GM23338 (cell line): ENCODE measurements around the gene ZNF385B. TPM values are rescaled to one million over a fixed set of nuclear protein-coding genes. Genes with fewer than 3 reads are reported as not detected.
"Not testable (repeated sequence)": the region's sequence is repeated elsewhere in the genome, so short reads cannot be mapped to it uniquely, and the experiment has no call there.

ENCODE experiments used
- ATAC-seq: fragments of 200-7000 bp; cut with Tn5 transposase; 3 replicates; pipeline ENCODE4 v1.9.1; 2020
- DNase-seq: peaks from one replicate; pipeline ENCODE4 v3.0.0-alpha.2; 2015; ENCODE audit warnings: low spot score
- H2AFZ ChIP-seq: fragments of 200-600 bp; sonication (generic); 2 replicates; pipeline ENCODE4 v1.8.0; 2016; ENCODE audit warnings: antibody characterized with exemption, mild to moderate bottlenecking, moderate library complexity
- H3F3A ChIP-seq: fragments of 200-600 bp; sonication (generic); replicated peaks from 2 replicates; pipeline ENCODE4 v1.8.0; 2017; ENCODE audit warnings: antibody characterized with exemption, mixed run types, low read depth
- H3K27ac ChIP-seq: fragments of 200-600 bp; sonication (generic); 2 replicates; pipeline ENCODE4 v1.6.1; 2016; ENCODE audit warnings: low read depth
- H3K27me3 ChIP-seq: fragments of 200-600 bp; sonication (generic); 2 replicates; pipeline ENCODE4 v1.8.0; 2016; ENCODE audit warnings: mild to moderate bottlenecking, mixed run types, moderate library complexity; ENCODE audit not compliant: insufficient read depth
- H3K36me3 ChIP-seq: fragments of 200-600 bp; sonication (generic); 2 replicates; pipeline ENCODE4 v1.8.0; 2016; ENCODE audit warnings: mild to moderate bottlenecking; ENCODE audit not compliant: insufficient read depth
- H3K4me1 ChIP-seq: fragments of 200-600 bp; sonication (generic); 2 replicates; pipeline ENCODE4 v1.8.0; 2016; ENCODE audit warnings: mild to moderate bottlenecking, moderate library complexity; ENCODE audit not compliant: insufficient read depth
- H3K4me2 ChIP-seq: fragments of 200-600 bp; sonication (generic); 2 replicates; pipeline ENCODE4 v1.7.1; 2017; ENCODE audit warnings: mixed run types
- H3K4me3 ChIP-seq: fragments of 200-600 bp; sonication (generic); 2 replicates; pipeline ENCODE4 v1.6.1; 2016; ENCODE audit warnings: mixed run types
- H3K79me2 ChIP-seq: fragments of 200-600 bp; sonication (generic); replicated peaks from 2 replicates; pipeline ENCODE4 v1.8.0; 2017; ENCODE audit warnings: mild to moderate bottlenecking; ENCODE audit not compliant: insufficient read depth
- H3K9me2 ChIP-seq: fragments of 200-600 bp; sonication (generic); 2 replicates; pipeline ENCODE4 v1.8.0; 2017; ENCODE audit not compliant: insufficient read depth
- H4K20me1 ChIP-seq: fragments of 200-600 bp; sonication (generic); replicated peaks from 2 replicates; pipeline ENCODE4 v1.8.0; 2017; ENCODE audit warnings: mild to moderate bottlenecking; ENCODE audit not compliant: insufficient read depth
- H3K27ac Mint-ChIP-seq: 2 replicates; pipeline ENCODE4 v1.8.0; 2020; ENCODE audit warnings: inconsistent platforms, mild to moderate bottlenecking, moderate library complexity, mixed read lengths
- H3K27me3 Mint-ChIP-seq: 3 replicates; pipeline ENCODE4 v1.8.0; 2022; ENCODE audit warnings: low read depth, mild to moderate bottlenecking, moderate library complexity, mixed read lengths, inconsistent platforms; ENCODE audit not compliant: insufficient read depth, poor library complexity
- H3K36me3 Mint-ChIP-seq: 3 replicates; pipeline ENCODE4 v1.8.0; 2021; ENCODE audit warnings: low read depth, mild to moderate bottlenecking, inconsistent platforms, moderate library complexity, mixed read lengths
- H3K4me1 Mint-ChIP-seq: 3 replicates; pipeline ENCODE4 v1.8.0; 2020; ENCODE audit warnings: mild to moderate bottlenecking, inconsistent platforms, mixed read lengths
- H3K4me3 Mint-ChIP-seq: 3 replicates; pipeline ENCODE4 v1.8.0; 2021; ENCODE audit warnings: moderate library complexity, mild to moderate bottlenecking, inconsistent platforms, mixed read lengths
- H3K9me3 Mint-ChIP-seq: 3 replicates; pipeline ENCODE4 v1.8.0; 2020; ENCODE audit warnings: moderate library complexity, mild to moderate bottlenecking, inconsistent platforms, mixed read lengths
- CREB1 ChIP-seq: fragments of 250-450 bp; sonication (Bioruptor Pico); IDR thresholded peaks from 2 replicates; pipeline ENCODE4 v1.5.0; 2020; ENCODE audit warnings: low read depth, mild to moderate bottlenecking, moderate library complexity
- CTCF ChIP-seq, 2 experiments: fragments of 200-600 bp in 1 of 2; sonication (generic) in 1 of 2; conservative IDR thresholded peaks; 2 replicates each; pipeline versions ENCODE4 v1.5.1 to v1.6.1; 2016 to 2017; ENCODE audit warnings: antibody characterized with exemption in 2 of 2, low read depth in 2 of 2, mild to moderate bottlenecking in 2 of 2, moderate library complexity in 1 of 2
- ETS1 ChIP-seq: IDR thresholded peaks from 2 replicates; pipeline ENCODE4 v1.6.1; 2016; ENCODE audit warnings: antibody characterized with exemption
- EZH2 ChIP-seq: fragments of 200-600 bp; sonication (generic); IDR thresholded peaks from one replicate; pipeline ENCODE4 v1.8.0; 2017; ENCODE audit warnings: antibody characterized with exemption, mild to moderate bottlenecking, low read depth; ENCODE audit not compliant: unreplicated experiment
- NANOG ChIP-seq: IDR thresholded peaks from 2 replicates; pipeline ENCODE4 v1.6.1; 2016; ENCODE audit warnings: antibody characterized with exemption, borderline replicate concordance
- POLR2AphosphoS5 ChIP-seq: IDR thresholded peaks from 2 replicates; pipeline ENCODE4 v1.6.1; 2016; ENCODE audit warnings: antibody characterized with exemption, low read depth
- ZNF114 ChIP-seq: fragments of 250-450 bp; sonication (Bioruptor Pico); IDR thresholded peaks from 2 replicates; pipeline ENCODE4 v1.5.0; 2020; ENCODE audit warnings: mild to moderate bottlenecking, moderate library complexity
- ZNF331 ChIP-seq: fragments of 250-450 bp; sonication (Bioruptor Pico); IDR thresholded peaks from 2 replicates; pipeline ENCODE4 v1.5.0; 2020; ENCODE audit warnings: low read depth, mild to moderate bottlenecking, moderate library complexity
- polyA plus RNA-seq: library from polyadenylated mRNA; unstranded; fragments of >200 nt; fragmentation: Nextera tagmentation; extraction: Ambion mirVana; gene quantifications from 2 replicates; pipeline ENCODE4 v1.2.1, GENCODE V29; 2016
- total RNA-seq: library from RNA; depleted of rRNA; stranded (reverse); fragments of >200 nt; shearing (Covaris generic); gene quantifications from 2 replicates; pipeline ENCODE4 v1.2.3, GENCODE V29; 2014
- TF ChIP-seq, protein P1 (sequence below): IDR thresholded peaks from one replicate; pipeline ENCODE4 v1.6.1; 2018; ENCODE audit warnings: antibody characterized with exemption; ENCODE audit not compliant: unreplicated experiment

ZNF385B gene
- total and polyA plus RNA-seq, 2 experiments from 2014 or later: 1.5 to 4.6 TPM

- TF ChIP-seq, protein P1, sequence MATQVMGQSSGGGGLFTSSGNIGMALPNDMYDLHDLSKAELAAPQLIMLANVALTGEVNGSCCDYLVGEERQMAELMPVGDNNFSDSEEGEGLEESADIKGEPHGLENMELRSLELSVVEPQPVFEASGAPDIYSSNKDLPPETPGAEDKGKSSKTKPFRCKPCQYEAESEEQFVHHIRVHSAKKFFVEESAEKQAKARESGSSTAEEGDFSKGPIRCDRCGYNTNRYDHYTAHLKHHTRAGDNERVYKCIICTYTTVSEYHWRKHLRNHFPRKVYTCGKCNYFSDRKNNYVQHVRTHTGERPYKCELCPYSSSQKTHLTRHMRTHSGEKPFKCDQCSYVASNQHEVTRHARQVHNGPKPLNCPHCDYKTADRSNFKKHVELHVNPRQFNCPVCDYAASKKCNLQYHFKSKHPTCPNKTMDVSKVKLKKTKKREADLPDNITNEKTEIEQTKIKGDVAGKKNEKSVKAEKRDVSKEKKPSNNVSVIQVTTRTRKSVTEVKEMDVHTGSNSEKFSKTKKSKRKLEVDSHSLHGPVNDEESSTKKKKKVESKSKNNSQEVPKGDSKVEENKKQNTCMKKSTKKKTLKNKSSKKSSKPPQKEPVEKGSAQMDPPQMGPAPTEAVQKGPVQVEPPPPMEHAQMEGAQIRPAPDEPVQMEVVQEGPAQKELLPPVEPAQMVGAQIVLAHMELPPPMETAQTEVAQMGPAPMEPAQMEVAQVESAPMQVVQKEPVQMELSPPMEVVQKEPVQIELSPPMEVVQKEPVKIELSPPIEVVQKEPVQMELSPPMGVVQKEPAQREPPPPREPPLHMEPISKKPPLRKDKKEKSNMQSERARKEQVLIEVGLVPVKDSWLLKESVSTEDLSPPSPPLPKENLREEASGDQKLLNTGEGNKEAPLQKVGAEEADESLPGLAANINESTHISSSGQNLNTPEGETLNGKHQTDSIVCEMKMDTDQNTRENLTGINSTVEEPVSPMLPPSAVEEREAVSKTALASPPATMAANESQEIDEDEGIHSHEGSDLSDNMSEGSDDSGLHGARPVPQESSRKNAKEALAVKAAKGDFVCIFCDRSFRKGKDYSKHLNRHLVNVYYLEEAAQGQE: no peak
- TF ChIP-seq CREB1: no peak
- no peak for TF ChIP-seq CTCF (conservative IDR thresholded peaks at IDR 0.05; ENCODE audit: low read depth in 2 of 2)
- no peak for TF ChIP-seq ETS1
- TF ChIP-seq ZNF331 (CRISPR knock-in tag): no peak
- no peak for TF ChIP-seq ZNF114 (CRISPR knock-in tag)
Observed at GRCh38 chr2:179636995-179637394, 224.4 kb downstream of the ZNF385B start (continued).

GRCh38 chr2:179636100-179636980, 225.1 kb downstream of the ZNF385B start:
- Mint-ChIP-seq H3K4me3 (no peak overlapping the region), H3K36me3 (no peaks in the 10 kb centered on the region), H3K27ac (no peak overlapping the region), H3K27me3 (no peaks in the 10 kb centered on the region), H3K4me1 (no peaks in the 10 kb centered on the region), H3K9me3 (no peaks in the 10 kb centered on the region)
- no peak for DNase-seq
- H3K4me3 ChIP-seq: no peak overlapping the region
- H3K4me1 ChIP-seq: no peaks in the 10 kb centered on the region
- H3K79me2 ChIP-seq: no peaks in the 10 kb centered on the region
- no peak for ATAC-seq
- H3K36me3 ChIP-seq: no peaks in the 10 kb centered on the region
- no peak for TF ChIP-seq NANOG
- TF ChIP-seq CTCF (conservative IDR thresholded peaks at IDR 0.05; ENCODE audit: low read depth in 2 of 2): no peak
- TF ChIP-seq POLR2AphosphoS5: no peak
- no peak for TF ChIP-seq EZH2
- TF ChIP-seq ZNF331 (CRISPR knock-in tag): no peak
- H3K4me2 ChIP-seq: no peak overlapping the region
- no peaks in the 10 kb centered on the region for H4K20me1 ChIP-seq
- no peak overlapping the region for H3K27ac ChIP-seq
- H3K27me3 ChIP-seq: no peaks in the 10 kb centered on the region
- no peak overlapping the region for H2AFZ ChIP-seq
- H3F3A ChIP-seq: no peaks in the 10 kb centered on the region
- no peaks in the 10 kb centered on the region for H3K9me2 ChIP-seq

DNA sequence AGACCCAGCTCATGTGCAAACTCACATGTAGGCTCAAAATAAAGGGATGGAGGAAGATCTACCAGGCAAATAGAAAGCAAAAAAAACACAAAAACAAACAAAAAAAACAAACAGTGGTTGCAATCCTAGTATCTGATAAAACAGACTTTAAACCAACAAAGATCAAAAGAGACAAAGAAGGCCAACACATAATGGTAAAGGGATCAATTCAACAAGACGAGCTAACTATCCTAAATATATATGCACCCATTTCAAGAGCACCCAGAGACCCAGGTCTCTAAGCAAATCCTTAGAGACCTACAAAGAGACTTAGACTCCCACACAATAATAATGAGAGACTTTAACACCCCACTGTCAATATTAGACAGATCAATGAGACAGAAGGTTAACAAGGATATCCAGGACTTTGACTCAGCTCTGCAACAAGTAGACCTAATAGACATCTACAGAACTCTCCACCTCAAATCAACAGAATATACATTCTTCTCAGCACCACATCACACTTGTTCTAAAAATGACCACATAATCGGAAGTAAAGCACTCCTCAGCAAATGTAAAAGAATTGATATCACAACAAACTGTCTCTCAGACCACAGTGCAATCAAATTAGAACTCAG, 229.5 kb downstream of the ZNF385B start:
- H3K4me3 Mint-ChIP-seq, H3K36me3 Mint-ChIP-seq, ATAC-seq, H3K27me3 Mint-ChIP-seq, H3K9me2 ChIP-seq, H3K79me2 ChIP-seq, H3K4me1 ChIP-seq, H3K4me2 ChIP-seq, H3K27me3 ChIP-seq, H3K4me1 Mint-ChIP-seq, H3F3A ChIP-seq, H3K9me3 Mint-ChIP-seq, H3K4me3 ChIP-seq, H3K27ac ChIP-seq, H4K20me1 ChIP-seq, DNase-seq, H3K36me3 ChIP-seq, H3K27ac Mint-ChIP-seq, H2AFZ ChIP-seq: not testable (repeated sequence)
